Colonic mucosa (tissue), 4 donors: ENCODE data around the gene ZFAND3. TPM values are rescaled to one million over a fixed set of nuclear protein-coding genes. Genes with fewer than 3 reads are reported as not detected.

ENCODE experiments used
- DNase-seq: peaks from one replicate; pipeline ENCODE4 v3.0.0-alpha.2; 2020
- H3K27ac ChIP-seq: fragments of 200-600 bp; one replicate; pipeline ENCODE4 v1.8.0; 2021
- H3K27me3 ChIP-seq: fragments of 200-600 bp; one replicate; pipeline ENCODE4 v1.8.0; 2021
- H3K36me3 ChIP-seq: fragments of 200-600 bp; one replicate; pipeline ENCODE4 v1.8.0; 2021
- H3K4me1 ChIP-seq: fragments of 200-600 bp; one replicate; pipeline ENCODE4 v1.8.0; 2021; ENCODE audit warnings: mild to moderate bottlenecking
- H3K4me3 ChIP-seq: fragments of 200-600 bp; one replicate; pipeline ENCODE4 v1.8.0; 2021
- H3K9ac ChIP-seq, 2 donors: one replicate each; pipeline ENCODE4 v1.7.0; 2013; ENCODE audit warnings: control low read depth in 2 of 2, low read depth in 2 of 2, low read length in 2 of 2
- H3K9me3 ChIP-seq: fragments of 200-600 bp; one replicate; pipeline ENCODE4 v1.8.0; 2021
- intact Hi-C: fragments of 100-400 bp; cut with DNase I; formaldehyde crosslinking; loops from one replicate; pipeline ENCODE4 v1.14.1; 2022
- total RNA-seq, 2 donors: library from RNA; stranded (reverse); fragmentation: NEBNext Ultra II Directional in 1 of 2; extraction: Animal tissue kit (Norgen Biotek cat#: 25700) in 1 of 2; gene quantifications; one replicate each; pipeline ENCODE4 v1.2.1, GENCODE V29; 2021
- TF ChIP-seq, protein P1 (sequence below): fragments of 200-600 bp; IDR thresholded peaks from one replicate; pipeline ENCODE4 v1.8.0; 2022; ENCODE audit warnings: antibody characterized with exemption, mild to moderate bottlenecking
- donor health status: healthy.
- donor health status: DM: no; HTN: no; CAD: no.
- donor health status: DM: no; HTN: no; CAD: no.

The ZFAND3 gene
- total RNA-seq, 2 donors from 2014 or later = 42.0 to 96.8 TPM

- H3K27me3 ChIP-seq = no peaks in the 10 kb centered on the region
- no peaks in the 10 kb centered on the region for H3K9me3 ChIP-seq
- H3K27ac ChIP-seq = no peak overlapping the region
- no peak overlapping the region for H3K9ac ChIP-seq
- H3K4me1 ChIP-seq = peaks cover 4% of the 10 kb centered on the region
- no peaks in the 10 kb centered on the region for H3K36me3 ChIP-seq
- no peak overlapping the region for H3K4me3 ChIP-seq
- DNase-seq = peak; percentile 34
- TF ChIP-seq, protein P1, sequence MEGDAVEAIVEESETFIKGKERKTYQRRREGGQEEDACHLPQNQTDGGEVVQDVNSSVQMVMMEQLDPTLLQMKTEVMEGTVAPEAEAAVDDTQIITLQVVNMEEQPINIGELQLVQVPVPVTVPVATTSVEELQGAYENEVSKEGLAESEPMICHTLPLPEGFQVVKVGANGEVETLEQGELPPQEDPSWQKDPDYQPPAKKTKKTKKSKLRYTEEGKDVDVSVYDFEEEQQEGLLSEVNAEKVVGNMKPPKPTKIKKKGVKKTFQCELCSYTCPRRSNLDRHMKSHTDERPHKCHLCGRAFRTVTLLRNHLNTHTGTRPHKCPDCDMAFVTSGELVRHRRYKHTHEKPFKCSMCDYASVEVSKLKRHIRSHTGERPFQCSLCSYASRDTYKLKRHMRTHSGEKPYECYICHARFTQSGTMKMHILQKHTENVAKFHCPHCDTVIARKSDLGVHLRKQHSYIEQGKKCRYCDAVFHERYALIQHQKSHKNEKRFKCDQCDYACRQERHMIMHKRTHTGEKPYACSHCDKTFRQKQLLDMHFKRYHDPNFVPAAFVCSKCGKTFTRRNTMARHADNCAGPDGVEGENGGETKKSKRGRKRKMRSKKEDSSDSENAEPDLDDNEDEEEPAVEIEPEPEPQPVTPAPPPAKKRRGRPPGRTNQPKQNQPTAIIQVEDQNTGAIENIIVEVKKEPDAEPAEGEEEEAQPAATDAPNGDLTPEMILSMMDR = no peak
- intact Hi-C loops = no loop called here
Measured at GRCh38 chr6:37845026-37845911, 25.7 kb downstream of the ZFAND3 start.

DNA sequence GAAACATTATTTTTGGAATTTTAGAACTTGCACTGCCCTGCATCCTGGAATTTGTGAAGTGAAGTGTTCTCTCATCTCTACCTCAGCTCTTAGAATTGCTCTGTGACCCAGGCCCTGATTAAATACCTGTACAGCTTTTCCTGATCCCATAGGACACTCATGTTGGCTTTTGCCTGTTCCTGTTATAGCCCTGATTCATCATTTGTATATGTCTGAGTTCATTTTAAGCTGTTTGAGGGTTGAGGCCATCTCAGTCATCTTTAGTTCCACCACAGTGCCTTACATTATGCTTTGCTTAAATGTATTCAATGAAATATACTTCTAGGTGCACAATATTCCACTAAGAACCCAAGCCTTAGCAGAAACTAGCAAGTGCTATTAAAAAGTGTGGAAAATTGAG, 26.4 kb downstream of the ZFAND3 start:
- H3K4me3 ChIP-seq = no peak overlapping the region
- H3K36me3 ChIP-seq = no peaks in the 10 kb centered on the region
- H3K9ac ChIP-seq = no peak overlapping the region
- H3K9me3 ChIP-seq = no peaks in the 10 kb centered on the region
- H3K4me1 ChIP-seq = peaks cover 4% of the 10 kb centered on the region
- no peaks in the 10 kb centered on the region for H3K27me3 ChIP-seq
- intact Hi-C loops = no loop called here
- TF ChIP-seq, protein P1 = no peak
- no peak for DNase-seq
- H3K27ac ChIP-seq = no peak overlapping the region

- no peak overlapping the region for H3K9ac ChIP-seq
- intact Hi-C loops = no loop called here
- no peaks in the 10 kb centered on the region for H3K36me3 ChIP-seq
- TF ChIP-seq, protein P1 = no peak
- no peaks in the 10 kb centered on the region for H3K9me3 ChIP-seq
- H3K4me3 ChIP-seq = no peak overlapping the region
- no peak for DNase-seq
- no peak overlapping the region for H3K27ac ChIP-seq
- H3K27me3 ChIP-seq = no peaks in the 10 kb centered on the region
- H3K4me1 ChIP-seq = peaks cover 4% of the 10 kb centered on the region
Measured at GRCh38 chr6:37847704-37848103, 28.2 kb downstream of the ZFAND3 start.

DNA sequence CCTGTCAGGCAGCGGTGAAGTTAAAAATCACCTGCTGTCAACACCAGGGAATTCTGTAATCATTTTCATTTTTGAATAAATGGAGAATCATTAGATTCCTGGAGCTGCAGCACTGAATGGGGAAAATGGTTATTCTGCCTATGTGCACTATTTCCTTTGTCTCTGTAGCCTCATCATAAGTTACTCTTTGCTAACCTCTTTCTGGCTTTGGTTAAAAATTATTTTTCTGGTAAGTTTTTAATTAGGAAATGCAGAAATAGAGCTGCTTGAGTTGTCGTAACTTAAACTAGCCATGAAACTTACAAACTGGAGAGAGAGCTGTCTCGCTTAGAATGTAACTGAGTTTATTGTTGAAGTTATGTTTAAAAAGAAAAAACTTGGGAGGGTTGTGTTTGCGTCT, 28.8 kb downstream of the ZFAND3 start:
- peaks cover 4% of the 10 kb centered on the region for H3K4me1 ChIP-seq

DNA sequence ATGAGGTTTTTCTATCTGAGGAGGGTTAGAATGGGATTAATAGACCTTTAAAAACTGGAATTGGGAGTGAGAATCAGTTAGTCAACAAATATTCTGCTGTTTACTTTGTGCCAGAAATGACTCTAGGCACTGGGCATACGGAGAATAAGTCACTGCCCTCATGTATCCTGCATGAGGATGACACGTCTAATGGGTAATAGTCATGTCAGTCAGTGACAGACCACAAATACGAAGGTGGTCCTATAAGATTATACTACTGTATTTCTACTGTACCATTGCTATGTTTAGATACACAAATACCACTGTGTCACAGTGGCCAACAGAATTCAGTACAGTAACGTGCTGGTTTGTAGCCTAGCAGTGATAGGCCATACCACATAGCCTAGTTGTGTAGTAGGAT, 30.7 kb downstream of the ZFAND3 start:
- Histone ChIP-seq H3K9ac (no peak overlapping the region), H3K4me1 (peaks cover 4% of the 10 kb centered on the region), H3K36me3 (no peaks in the 10 kb centered on the region), H3K27ac (no peak overlapping the region), H3K9me3 (no peaks in the 10 kb centered on the region), H3K4me3 (no peak overlapping the region), H3K27me3 (no peaks in the 10 kb centered on the region)
- TF ChIP-seq, protein P1 = no peak
- intact Hi-C loops = no loop called here
- DNase-seq = no peak

More for the DNA sequence above, 28.8 kb downstream of the ZFAND3 start:
- Histone ChIP-seq H3K36me3 (no peaks in the 10 kb centered on the region), H3K4me3 (no peak overlapping the region), H3K27me3 (no peaks in the 10 kb centered on the region), H3K9ac (no peak overlapping the region), H3K9me3 (no peaks in the 10 kb centered on the region), H3K27ac (no peak overlapping the region)
- intact Hi-C loops = no loop called here
- TF ChIP-seq, protein P1 = no peak
- DNase-seq = no peak
